PC-3 (cell line): ENCODE measurements around the gene DBP. TPM values are rescaled to one million over a fixed set of nuclear protein-coding genes. Genes with fewer than 3 reads are reported as not detected.

Experiments
- ATAC-seq: fragments of 200-7000 bp; cut with Tn5 transposase; 2 replicates; pipeline ENCODE4 v1.9.1; 2020; ENCODE audit warnings: mild to moderate bottlenecking, moderate library complexity
- BruUV-seq: library from RNA; stranded (reverse); fragments of 400-500 nt; replicated peaks from 2 replicates; lab custom pipeline; 2021; lab: Mats Ljungman, UMichigan
- CTCF ChIA-PET: fragments of 300-600 bp; sonication (Branson Sonifier 250); formaldehyde crosslinking; loops from one replicate; lab custom pipeline; 2022; ENCODE audit warnings: antibody characterized with exemption; lab: Charles Lee
- POLR2A ChIA-PET: fragments of 300-600 bp; sonication (Branson Sonifier 250); formaldehyde crosslinking; loops from one replicate; lab custom pipeline; 2022; ENCODE audit warnings: antibody characterized with exemption; ENCODE audit not compliant: unreplicated experiment; lab: Charles Lee
- DNase-seq: peaks from one replicate; pipeline ENCODE4 v3.0.0-alpha.2; 2015
- H2AFZ ChIP-seq: fragments of 300-600 bp; sonication (generic); 2 replicates; pipeline ENCODE4 v1.6.0; 2016; ENCODE audit warnings: antibody characterized with exemption, low read length
- H3F3A ChIP-seq: fragments of 300-600 bp; sonication (generic); one replicate; pipeline ENCODE4 v1.6.0; 2017; ENCODE audit warnings: antibody characterized with exemption, low read length, control low read depth, mild to moderate bottlenecking; ENCODE audit not compliant: unreplicated experiment
- H3K27ac ChIP-seq: fragments of 300-600 bp; sonication (generic); 2 replicates; pipeline ENCODE4 v1.5.1; 2016; ENCODE audit warnings: mild to moderate bottlenecking, low read length
- H3K27me3 ChIP-seq: fragments of 300-600 bp; sonication (generic); 2 replicates; pipeline ENCODE4 v1.6.1; 2016; ENCODE audit warnings: low read length, mixed read lengths
- H3K36me3 ChIP-seq: fragments of 300-600 bp; sonication (generic); 2 replicates; pipeline ENCODE4 v1.6.1; 2016; ENCODE audit warnings: low read depth, mixed run types, low read length, mixed read lengths
- H3K4me1 ChIP-seq: fragments of 300-600 bp; sonication (generic); 2 replicates; pipeline ENCODE4 v1.5.1; 2016; ENCODE audit warnings: low read length; ENCODE audit not compliant: insufficient read depth
- H3K4me2 ChIP-seq: fragments of 300-600 bp; sonication (generic); 2 replicates; pipeline ENCODE4 v1.6.0; 2016; ENCODE audit warnings: low read length
- H3K4me3 ChIP-seq: fragments of 300-600 bp; sonication (generic); 2 replicates; pipeline ENCODE4 v1.5.1; 2016; ENCODE audit warnings: mild to moderate bottlenecking, low read length, mixed read lengths
- H3K79me2 ChIP-seq: fragments of 300-600 bp; sonication (generic); 2 replicates; pipeline ENCODE4 v1.6.1; 2017; ENCODE audit warnings: low read length, mixed read lengths
- H3K9ac ChIP-seq: fragments of 300-600 bp; sonication (generic); 2 replicates; pipeline ENCODE4 v1.6.0; 2016; ENCODE audit warnings: mild to moderate bottlenecking, low read length
- H3K9me2 ChIP-seq: fragments of 300-600 bp; sonication (generic); replicated peaks from 2 replicates; pipeline ENCODE4 v1.6.1; 2016; ENCODE audit warnings: mixed run types, low read length, mixed read lengths
- H3K9me3 ChIP-seq: fragments of 300-600 bp; sonication (generic); 2 replicates; pipeline ENCODE4 v1.6.1; 2016; ENCODE audit warnings: low read length, mixed read lengths
- H4K20me1 ChIP-seq: fragments of 300-600 bp; sonication (generic); 2 replicates; pipeline ENCODE4 v1.6.1; 2016; ENCODE audit warnings: low read length, mixed read lengths
- CTCF ChIP-seq: fragments of 300-600 bp; sonication (generic); conservative IDR thresholded peaks from 2 replicates; pipeline ENCODE4 v1.5.1; 2017; ENCODE audit warnings: antibody characterized with exemption, low read depth, mild to moderate bottlenecking, low read length
- EZH2 ChIP-seq: fragments of 300-600 bp; sonication (generic); IDR thresholded peaks from one replicate; pipeline ENCODE4 v1.6.1; 2017; ENCODE audit warnings: antibody characterized with exemption, mild to moderate bottlenecking, low read length; ENCODE audit not compliant: unreplicated experiment
- EZH2phosphoT487 ChIP-seq: fragments of 300-600 bp; sonication (generic); IDR thresholded peaks from 2 replicates; pipeline ENCODE4 v1.6.1; 2018; ENCODE audit warnings: mild to moderate bottlenecking, antibody characterized with exemption, low read length, borderline replicate concordance
- intact Hi-C: fragments of 100-400 bp; cut with micrococcal nuclease; formaldehyde crosslinking; loops from 2 replicates; pipeline ENCODE4 v1.9.0; 2023
- total RNA-seq: library from RNA; depleted of rRNA; stranded (reverse); fragments of >200 nt; gene quantifications from 2 replicates; pipeline ENCODE4 v1.2.3, GENCODE V29; 2014

The DBP gene
- total RNA-seq, 1 experiment from 2014 or later, result 12.2 TPM

GRCh38 chr19:48603001-48603400 is 34.2 kb downstream of the DBP start:
- no peaks in the 10 kb centered on the region for H3K9me3 ChIP-seq
- DNase-seq, result no peak
- no peaks in the 10 kb centered on the region for H3K79me2 ChIP-seq
- no peaks in the 10 kb centered on the region for H3K36me3 ChIP-seq
- H3K4me3 ChIP-seq, result no peak overlapping the region
- no peaks in the 10 kb centered on the region for H3K9me2 ChIP-seq
- no peaks in the 10 kb centered on the region for H3K27me3 ChIP-seq
- intact Hi-C loops, result no loop called here
- no peaks in the 10 kb centered on the region for H3F3A ChIP-seq
- POLR2A ChIA-PET, result no interaction called here
- no peak overlapping the region for H3K9ac ChIP-seq
- CTCF ChIA-PET, result no interaction called here
- no peak overlapping the region for H3K4me2 ChIP-seq
- H3K4me1 ChIP-seq, result no peaks in the 10 kb centered on the region
- TF ChIP-seq EZH2phosphoT487 (no peak), CTCF (no peak), EZH2 (no peak)
- ATAC-seq, result no peak
- no peaks in the 10 kb centered on the region for H4K20me1 ChIP-seq
- no peak overlapping the region for H3K27ac ChIP-seq
- no peak overlapping the region for H2AFZ ChIP-seq
- no TSS peak for BruUV-seq

GRCh38 chr19:48600679-48601417 is 36.3 kb downstream of the DBP start:
- CTCF ChIA-PET, result no interaction called here
- Histone ChIP-seq H3K79me2 (no peaks in the 10 kb centered on the region), H2AFZ (no peak overlapping the region), H3K4me3 (no peak overlapping the region), H3K9ac (no peak overlapping the region), H3K9me2 (no peaks in the 10 kb centered on the region), H3K9me3 (no peaks in the 10 kb centered on the region), H3K36me3 (no peaks in the 10 kb centered on the region), H3K27me3 (no peaks in the 10 kb centered on the region), H4K20me1 (no peaks in the 10 kb centered on the region), H3K4me2 (no peak overlapping the region), H3K27ac (no peak overlapping the region), H3F3A (no peaks in the 10 kb centered on the region), H3K4me1 (no peaks in the 10 kb centered on the region)
- TF ChIP-seq CTCF, result no peak
- TF ChIP-seq EZH2, result no peak
- no peak for TF ChIP-seq EZH2phosphoT487
- ATAC-seq (no peak), DNase-seq (no peak)
- no TSS peak for BruUV-seq
- intact Hi-C loops, result no loop called here
- POLR2A ChIA-PET, result no interaction called here

GRCh38 chr19:48598996-48599700 is 38.0 kb downstream of the DBP start:
- Histone ChIP-seq H3K9ac (no peak overlapping the region), H3K36me3 (no peaks in the 10 kb centered on the region), H3K27ac (no peak overlapping the region), H3K4me2 (no peak overlapping the region), H3K79me2 (no peaks in the 10 kb centered on the region), H3K4me1 (no peaks in the 10 kb centered on the region), H3K27me3 (no peaks in the 10 kb centered on the region), H3K4me3 (no peak overlapping the region), H2AFZ (no peak overlapping the region), H4K20me1 (no peaks in the 10 kb centered on the region), H3K9me2 (no peaks in the 10 kb centered on the region), H3F3A (no peaks in the 10 kb centered on the region), H3K9me3 (no peaks in the 10 kb centered on the region)
- no peak for ATAC-seq
- POLR2A ChIA-PET, result no interaction called here
- CTCF ChIA-PET, result no interaction called here
- DNase-seq, result no peak
- no peak for TF ChIP-seq CTCF
- TF ChIP-seq EZH2phosphoT487, result no peak
- TF ChIP-seq EZH2, result no peak
- intact Hi-C loops, result no loop called here
- BruUV-seq, result no TSS peak
